ENCODE data around the gene MAP3K5.
"Not testable (repeated sequence)": the region's sequence is repeated elsewhere in the genome, so short reads cannot be mapped to it uniquely, and the experiment has no call there.

MAP3K5 gene

GRCh38 chr6:136607204-136607931 lies 184.9 kb downstream of the MAP3K5 start:
- FAIRE-seq: no peak

GRCh38 chr6:136604928-136605510 lies 187.3 kb downstream of the MAP3K5 start:
- no peak for FAIRE-seq

- FAIRE-seq: no peak
These were observed 187.9 kb downstream of the MAP3K5 start for GRCh38 chr6:136604328-136604825.

- FAIRE-seq: no peak
These were observed 191.5 kb downstream of the MAP3K5 start for GRCh38 chr6:136600818-136601217.

GRCh38 chr6:136599329-136600011 lies 192.8 kb downstream of the MAP3K5 start:
- no peak for FAIRE-seq

GRCh38 chr6:136598048-136598447 lies 194.2 kb downstream of the MAP3K5 start:
- FAIRE-seq: no peak

- FAIRE-seq: no peak
These were observed 197.6 kb downstream of the MAP3K5 start for GRCh38 chr6:136594671-136595070.

- FAIRE-seq: no peak
These were observed 198.4 kb downstream of the MAP3K5 start for GRCh38 chr6:136593748-136594490.

GRCh38 chr6:136592930-136593673 lies 199.2 kb downstream of the MAP3K5 start:
- no peak for FAIRE-seq

GRCh38 chr6:136591617-136592016 lies 200.7 kb downstream of the MAP3K5 start:
- FAIRE-seq: no peak

- not testable (repeated sequence) for FAIRE-seq
These were observed 201.4 kb downstream of the MAP3K5 start for GRCh38 chr6:136590846-136591245.

- no peak for FAIRE-seq
These were observed 204.8 kb downstream of the MAP3K5 start for GRCh38 chr6:136587527-136587926.

GRCh38 chr6:136586295-136586694 lies 206.0 kb downstream of the MAP3K5 start:
- no peak for FAIRE-seq

GRCh38 chr6:136585523-136585922 lies 206.8 kb downstream of the MAP3K5 start:
- FAIRE-seq: not testable (repeated sequence)

GRCh38 chr6:136584290-136584689 lies 208.0 kb downstream of the MAP3K5 start:
- FAIRE-seq: not testable (repeated sequence)

GRCh38 chr6:136582711-136583471 lies 209.4 kb downstream of the MAP3K5 start:
- peak; percentile 83 for FAIRE-seq

- no peak for FAIRE-seq
These were observed 212.5 kb downstream of the MAP3K5 start for GRCh38 chr6:136579800-136580199.

GRCh38 chr6:136576821-136577220 lies 215.5 kb downstream of the MAP3K5 start:
- FAIRE-seq: no peak

- FAIRE-seq: no peak
These were observed 220.8 kb downstream of the MAP3K5 start for GRCh38 chr6:136571496-136571895.

- no peak for FAIRE-seq
These were observed 221.2 kb downstream of the MAP3K5 start for GRCh38 chr6:136571065-136571464.

- no peak for FAIRE-seq
These were observed 224.1 kb downstream of the MAP3K5 start for GRCh38 chr6:136568129-136568528.

GRCh38 chr6:136567688-136568087 lies 224.6 kb downstream of the MAP3K5 start:
- FAIRE-seq: no peak

All from TTC549 (cell line).